GM21529 (cell line): ENCODE results near the gene TCF19.

Experiments
- ATAC-seq: cut with Tn5 transposase; IDR thresholded peaks from one replicate; pipeline ENCODE4 v1.9.1; 2021; ENCODE audit not compliant: unreplicated experiment

TCF19 gene, protein sequence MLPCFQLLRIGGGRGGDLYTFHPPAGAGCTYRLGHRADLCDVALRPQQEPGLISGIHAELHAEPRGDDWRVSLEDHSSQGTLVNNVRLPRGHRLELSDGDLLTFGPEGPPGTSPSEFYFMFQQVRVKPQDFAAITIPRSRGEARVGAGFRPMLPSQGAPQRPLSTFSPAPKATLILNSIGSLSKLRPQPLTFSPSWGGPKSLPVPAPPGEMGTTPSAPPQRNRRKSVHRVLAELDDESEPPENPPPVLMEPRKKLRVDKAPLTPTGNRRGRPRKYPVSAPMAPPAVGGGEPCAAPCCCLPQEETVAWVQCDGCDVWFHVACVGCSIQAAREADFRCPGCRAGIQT

DNA sequence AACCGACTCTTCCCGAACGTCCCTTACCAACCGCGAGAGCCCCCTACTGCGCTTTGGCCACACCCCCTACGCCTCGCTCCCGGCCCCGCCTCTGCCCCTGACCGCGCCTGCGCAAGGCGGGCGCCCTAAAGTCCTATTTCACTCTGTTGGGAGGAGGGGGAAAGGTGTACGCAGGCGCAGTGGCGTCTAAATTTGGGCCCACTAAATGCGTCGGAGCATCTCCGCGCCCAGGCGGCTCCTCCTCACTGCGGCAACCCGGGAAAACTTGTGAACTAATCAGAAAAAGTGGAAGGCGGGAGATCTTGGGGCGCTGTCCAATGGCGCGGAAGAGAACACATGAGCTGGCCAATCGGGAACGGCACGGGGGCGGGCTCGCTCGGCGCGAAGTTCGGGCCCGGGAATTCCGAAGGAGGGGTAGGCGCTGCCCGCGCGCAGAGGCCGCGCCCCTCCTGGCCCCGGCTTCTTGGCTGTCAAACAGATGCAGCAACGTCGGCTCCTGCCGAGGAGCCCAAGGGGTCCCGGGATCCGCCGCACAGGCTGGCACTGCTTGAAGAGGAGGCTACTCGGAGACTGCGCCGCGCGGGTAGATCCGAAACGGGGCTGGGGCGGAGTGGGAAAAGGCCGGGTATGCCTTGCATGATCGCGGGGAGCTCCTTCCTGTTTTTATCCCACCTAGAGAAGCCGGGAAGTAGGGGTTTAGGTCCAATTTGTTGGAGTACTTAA, at the start of gene TCF19:
TSS of gene TCF19 (plus strand) at position 450 of the 723 bp plus-strand sequence. CDS start 881 bp downstream, outside the sequence.
- ATAC-seq = peak; percentile 82

DNA sequence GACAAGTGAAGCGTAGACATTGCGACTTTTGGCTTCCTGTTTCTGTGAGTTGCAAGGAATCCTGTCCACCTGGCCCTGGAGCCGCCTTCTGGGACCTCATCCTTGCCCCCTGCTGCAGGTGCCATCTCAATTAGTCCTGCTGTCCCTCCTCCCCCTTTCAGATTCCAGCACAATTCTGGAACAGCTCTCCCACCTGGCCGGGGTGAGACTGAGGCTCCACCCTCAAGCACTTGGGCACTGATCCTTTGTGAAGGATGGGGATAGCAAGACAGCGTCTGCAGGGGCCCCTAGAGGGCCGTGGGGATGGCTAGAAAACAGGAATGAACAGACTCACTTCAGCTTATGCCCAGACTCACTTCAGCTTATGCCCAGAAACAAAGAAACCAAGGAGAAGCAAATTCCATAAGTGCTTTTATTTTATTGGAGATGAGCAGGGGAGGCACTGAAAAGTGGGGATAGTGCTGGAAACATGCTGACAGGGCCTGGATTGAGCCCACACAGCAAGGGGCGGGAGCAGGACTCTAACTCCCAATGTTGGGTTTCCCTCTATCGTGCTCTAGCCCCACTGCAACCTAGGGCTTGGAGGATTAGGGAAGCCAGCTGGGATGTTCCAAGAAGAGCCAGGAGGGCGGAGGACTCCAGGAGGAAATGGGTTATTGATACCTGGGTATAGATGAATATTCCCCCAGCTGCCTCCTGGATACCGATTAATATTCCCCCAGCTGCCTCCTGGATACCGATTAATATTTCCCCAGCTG, 47.4 kb upstream of the TCF19 start:
- no peak for ATAC-seq

DNA sequence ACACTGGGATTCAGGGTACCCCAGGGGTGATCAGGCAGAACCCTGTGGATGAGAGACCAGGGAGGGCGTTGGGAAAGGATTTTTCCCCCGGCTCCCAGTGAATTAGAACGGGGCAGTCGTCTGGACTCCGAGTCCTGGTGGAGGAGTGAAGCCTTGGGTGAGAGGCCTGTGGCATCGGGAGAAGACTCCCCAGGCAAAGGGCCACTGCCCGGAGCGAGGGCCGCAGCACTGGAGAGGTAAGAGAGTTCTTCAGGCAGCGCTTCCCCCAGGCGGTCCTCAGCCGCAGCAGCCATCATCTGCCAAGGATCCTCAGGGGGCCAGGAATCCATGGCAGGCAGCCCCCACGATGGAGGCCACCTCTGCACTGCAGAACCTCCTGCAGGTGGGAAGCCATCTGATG, 46.7 kb upstream of the TCF19 start:
- no peak for ATAC-seq

DNA sequence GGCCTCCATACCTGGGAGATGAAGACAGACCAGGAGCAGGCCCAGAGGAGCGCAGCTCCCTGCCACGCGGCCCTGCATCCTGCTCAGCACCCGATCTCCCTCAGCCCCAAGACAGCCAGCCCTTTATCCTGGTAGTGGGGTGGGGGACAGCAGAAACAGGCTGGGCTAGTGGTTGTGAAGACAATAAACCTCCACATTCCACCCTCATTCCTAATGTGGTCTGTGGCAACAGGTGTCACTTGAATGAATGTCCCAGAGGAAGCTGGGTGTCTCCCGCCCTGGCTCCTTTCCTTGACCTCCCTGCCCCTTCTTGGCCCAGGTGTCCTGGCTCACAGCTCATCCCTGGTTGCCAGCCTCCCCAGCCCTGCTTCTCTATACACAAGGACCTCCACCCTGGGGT, 45.9 kb upstream of the TCF19 start, which contains the start of gene C6orf15:
TSS of gene C6orf15 (minus strand) at position 98 of the 400 bp plus-strand sequence. CDS start at position 78, 20 bp downstream.
- ATAC-seq = no peak

DNA sequence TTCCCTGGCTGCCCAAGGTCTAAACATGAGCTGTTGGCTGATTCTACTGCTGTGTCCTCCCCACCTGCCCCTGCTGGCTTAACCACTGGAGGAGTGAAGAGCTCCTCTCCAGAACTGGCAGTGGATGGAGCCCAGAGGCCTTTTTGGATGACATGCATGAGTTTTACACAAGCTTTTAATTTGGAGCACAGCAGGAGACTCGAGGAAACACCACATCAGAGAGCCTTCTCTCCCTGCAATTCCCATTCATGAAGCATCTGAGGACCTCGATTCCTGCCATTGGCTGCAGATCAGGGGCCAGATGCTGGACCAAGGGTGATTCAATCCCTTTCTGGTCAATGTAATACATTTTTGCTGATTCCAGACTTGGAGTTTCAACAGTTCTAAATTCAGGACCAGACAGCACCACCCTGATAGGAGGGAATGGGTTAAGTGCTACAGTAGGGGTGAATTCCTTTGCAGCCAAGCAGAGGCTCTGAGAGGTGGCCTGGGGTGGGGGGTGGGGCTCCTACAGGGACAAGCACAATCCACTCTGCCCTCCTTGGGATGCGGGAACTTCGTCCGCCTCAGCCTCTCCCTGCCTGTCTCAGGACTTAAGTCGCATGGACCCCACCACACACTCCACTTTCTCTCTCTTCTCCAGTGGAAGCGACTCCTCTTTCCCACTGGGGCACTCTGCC, 44.4 kb upstream of the TCF19 start:
- ATAC-seq = no peak

DNA sequence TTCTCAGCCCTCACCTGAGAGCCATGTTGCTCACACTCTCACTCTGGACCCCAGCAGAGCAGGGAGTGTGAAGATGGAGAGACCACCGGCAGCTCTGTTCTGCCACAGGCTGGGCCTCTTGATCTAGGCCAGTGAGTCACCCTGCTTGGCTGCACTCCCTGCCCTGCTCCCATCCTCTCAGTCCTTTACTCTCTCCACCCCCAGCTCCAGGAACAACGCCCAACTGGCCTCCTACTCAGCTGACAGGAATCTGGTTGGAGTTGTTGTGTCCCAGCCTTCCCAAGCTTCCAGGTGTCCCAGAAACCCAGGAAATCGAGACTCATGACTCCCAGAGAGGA, 43.9 kb upstream of the TCF19 start, which contains the start of gene PSORS1C1:
TSS of gene PSORS1C1 (plus strand) at position 260 of the 338 bp plus-strand sequence. CDS start 14,833 bp downstream, outside the sequence.
- no peak for ATAC-seq

DNA sequence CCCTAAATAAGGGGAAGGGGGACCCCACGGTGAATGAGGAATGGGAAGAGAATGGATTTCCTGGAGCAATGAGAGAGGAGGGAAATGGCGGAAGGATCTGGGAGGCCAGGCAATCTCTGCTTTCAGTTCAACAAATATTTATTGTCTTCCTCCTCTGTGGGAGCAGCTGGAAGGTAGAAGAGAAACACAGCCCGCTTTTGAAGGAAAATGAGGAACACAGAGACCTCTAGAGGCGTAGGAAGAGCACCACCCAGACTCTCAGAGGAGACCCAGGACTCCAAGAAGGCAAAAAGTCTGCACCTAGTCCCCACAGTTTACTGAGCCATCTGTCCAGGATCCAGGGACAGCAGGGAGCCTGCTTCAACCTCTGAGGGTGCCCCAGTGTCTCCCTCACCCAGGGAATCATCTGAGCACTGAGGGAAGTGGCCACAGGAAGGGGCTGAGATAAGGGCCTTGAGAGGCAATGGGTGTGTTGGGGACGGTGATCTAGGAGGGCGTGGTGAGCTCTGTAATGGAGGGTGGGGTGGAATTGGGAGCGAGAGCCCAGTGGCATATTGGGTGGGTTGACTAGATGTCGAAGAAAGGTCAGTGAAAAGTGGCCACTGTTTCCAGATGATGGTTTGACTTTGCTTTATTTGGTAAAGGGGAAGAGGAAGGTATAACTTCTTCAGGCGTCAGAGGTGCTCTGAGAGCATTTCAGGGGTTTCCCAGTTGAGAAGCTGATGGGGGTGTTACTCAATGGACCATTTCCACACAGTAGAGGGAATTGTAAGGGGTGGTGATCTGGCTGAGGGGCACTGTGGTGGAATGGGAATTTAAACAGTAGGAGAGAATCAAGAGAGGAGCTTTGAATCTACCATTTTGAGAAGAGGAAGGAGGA, 43.2 kb upstream of the TCF19 start:
- ATAC-seq = no peak

DNA sequence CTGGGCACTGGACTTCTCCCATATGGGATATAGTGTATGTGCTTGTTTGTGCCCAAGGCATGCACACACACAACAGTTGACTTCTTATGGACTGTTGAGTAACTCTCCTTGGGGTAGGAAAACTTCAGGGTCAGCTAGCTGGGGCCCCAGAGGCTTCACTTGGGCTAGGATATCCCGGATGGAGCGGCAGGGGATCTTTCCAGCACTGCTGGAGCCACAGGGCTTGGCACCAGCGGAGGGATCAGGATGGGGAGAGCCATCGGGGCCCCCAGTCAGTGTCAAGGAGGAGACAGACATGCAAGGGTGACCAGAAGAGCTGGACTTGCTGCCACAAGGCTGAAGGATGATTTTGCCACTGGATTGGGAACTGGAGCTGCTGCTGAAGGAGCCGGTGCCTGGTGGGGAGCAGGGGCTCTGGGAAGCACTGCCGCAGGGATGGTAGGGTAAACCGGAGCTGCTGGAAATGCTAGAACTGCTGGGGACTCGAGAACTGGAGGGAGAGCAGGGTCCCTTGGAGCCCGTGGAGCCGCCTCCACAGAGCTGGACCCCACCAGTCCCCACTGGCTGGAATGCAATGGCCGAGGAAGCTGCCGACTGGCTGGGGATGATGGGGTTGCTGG, 42.3 kb upstream of the TCF19 start:
- no peak for ATAC-seq

DNA sequence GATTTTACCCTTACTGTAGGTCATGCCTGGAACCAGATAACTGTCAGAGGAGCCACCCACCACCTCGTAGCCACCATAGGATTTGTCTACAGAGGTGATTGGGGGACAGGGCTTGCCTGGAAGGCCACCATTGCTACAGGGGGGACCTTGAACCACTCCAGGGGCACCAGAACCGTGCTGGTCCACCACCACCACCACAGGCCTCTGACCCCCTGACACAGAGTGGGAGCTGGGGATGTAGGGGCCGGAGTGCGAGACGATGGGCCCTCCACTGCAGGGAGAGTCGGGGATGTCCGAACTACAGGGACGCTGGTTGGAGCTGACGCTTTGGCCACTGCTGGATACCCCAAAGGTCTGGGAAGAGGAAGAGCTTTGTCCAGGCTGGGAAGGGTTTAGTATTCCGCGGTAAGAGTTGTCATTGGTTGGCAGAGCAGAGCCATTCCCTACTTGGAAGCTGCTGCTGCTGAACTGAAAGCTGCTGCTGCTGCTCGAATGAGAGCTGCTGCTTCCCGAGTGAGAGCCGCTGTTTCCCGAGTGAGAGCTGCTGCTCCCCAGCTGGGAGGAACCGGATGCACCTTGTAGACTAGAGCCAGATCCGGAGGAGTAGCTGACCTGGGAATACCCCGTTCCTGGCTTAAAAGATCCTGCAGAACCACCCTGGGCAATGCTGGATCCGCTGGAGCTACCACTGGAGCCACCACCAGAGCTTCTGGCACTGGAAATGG, 41.6 kb upstream of the TCF19 start:
- no peak for ATAC-seq

DNA sequence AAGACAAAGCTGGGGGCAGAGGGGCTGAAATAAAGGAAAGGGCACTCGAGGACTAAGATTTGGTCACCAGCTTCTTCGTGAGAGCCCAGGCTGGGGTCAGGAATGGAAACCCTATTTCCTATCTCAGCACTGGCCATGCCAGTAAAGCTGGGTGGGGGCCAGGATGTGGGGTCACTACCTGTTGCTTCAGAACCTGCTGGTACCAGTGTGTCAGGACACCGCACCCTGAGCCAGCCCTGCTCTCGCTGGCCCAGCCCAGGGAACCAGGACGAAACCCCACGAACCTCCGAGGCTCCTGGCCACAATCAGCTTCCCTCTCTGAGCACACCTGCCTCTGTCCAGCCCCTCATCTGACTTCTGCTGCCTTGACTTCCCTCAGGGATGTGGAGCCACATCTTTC, 40.2 kb upstream of the TCF19 start:
- no peak for ATAC-seq

DNA sequence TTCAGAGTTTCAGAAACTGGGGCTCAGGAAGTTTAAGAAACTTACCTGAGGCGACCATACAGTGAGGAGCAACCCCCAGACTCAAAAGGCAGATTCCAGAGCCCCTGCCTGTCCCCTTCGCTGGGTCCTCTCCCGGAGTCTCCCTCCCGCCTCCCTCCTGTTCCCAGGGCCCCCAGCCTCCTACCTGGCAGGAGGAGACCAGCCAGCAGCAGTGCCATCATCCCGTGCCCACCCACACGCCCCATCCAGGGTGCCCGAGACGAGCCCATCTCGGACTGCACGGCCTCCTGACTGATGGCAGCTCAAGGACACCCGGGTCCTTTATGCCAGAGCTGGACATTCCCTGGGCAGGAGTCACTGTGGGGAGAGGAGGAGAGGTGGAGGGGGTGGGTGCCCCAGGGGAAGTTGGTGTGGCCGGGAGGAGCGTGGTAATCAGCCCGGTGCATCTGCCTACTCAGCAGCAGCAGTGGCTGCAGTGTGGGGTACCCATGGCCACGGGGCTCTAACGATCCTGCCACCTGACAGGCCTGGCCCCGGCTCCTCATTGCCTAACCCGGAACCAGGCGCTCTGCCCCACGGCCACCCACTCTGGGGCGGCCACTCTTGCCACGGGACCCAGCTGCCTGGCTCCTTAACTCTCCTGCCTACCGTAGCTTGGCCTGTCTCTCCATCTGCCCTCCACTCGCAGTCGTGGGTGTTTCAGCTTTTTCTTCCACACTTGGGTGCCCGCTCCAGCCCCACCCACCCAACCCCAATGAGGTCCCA, 38.1 kb upstream of the TCF19 start, which contains the start of gene CDSN:
TSS of gene CDSN (minus strand) at position 296 of the 765 bp plus-strand sequence. CDS start at position 269, 27 bp downstream.
- ATAC-seq = no peak

DNA sequence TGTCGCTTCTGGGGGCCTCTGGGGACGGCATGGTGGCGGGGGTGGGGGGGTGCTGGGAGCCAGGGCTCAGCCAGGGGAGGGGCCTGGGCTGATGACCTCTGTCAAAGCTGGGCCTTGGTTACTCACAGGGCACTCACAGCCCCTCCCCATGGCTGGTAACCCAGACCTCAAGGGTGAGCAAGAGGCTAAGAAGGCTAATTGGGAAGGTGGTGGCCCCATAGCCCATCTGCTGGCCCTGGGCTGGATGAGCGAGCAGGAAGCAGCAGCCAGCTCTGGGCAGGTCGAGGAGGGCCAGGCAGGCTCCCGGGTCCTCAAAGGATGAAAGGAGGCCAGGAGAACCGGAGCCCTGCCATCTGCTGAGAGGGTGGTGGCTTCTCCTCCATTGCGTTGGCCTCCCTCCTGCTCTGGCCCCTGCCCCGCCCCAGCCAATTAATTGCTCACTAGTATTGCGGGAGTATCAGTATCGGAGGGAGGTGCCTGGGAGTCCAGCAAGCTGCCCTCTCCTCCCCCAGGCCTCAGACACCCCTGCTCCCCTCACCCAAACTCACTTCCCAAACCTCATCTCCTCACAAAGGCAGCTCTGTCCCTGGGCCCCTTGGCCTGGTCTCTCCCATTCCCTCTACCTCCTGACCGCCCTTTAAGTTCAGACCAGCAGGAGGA, 37.1 kb upstream of the TCF19 start:
- no peak for ATAC-seq

DNA sequence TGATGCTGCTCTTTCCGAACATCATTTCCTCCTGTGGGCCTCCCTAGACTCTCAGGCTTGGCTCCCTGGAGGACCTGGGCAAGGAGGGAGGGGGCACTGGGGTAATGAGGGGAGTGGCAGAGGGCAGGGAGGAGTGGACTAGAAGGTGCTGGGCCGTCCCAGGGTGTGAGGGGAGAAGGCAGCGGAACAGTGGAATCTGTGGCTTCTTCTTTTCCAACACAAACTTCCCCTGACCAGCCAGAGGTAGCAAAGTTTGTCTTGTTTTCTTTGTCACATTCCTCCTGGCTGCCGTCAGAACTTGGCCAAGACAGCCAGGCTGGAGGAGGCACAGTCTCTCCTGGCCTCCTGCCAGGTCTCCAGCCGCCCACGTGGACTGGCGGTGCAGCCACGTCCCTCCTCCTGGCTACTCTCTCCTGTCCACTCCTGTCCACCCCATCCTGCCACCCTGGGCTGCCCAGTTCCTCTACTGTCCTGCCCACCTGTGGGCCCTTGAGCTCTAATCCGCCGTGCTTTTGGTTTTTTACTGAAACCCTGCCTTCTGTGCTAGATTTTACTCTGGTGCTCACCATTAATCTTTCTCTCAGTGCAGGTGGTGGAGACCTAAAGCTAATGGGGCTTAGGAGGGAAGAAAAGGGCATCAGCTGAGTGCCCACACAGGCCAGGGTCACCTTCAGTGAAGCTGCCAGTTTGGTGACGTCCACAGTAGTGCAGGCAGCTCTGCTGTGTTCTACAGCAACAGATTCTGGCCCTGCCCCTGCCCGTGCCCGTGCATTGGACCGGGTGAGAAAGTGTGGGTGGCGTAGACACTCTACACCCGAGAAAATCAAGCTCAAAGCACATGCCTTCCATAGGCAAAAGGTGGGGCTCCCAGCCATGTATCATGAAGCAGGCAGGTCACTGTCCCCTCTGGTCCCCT, 35.3 kb upstream of the TCF19 start:
- no peak for ATAC-seq

DNA sequence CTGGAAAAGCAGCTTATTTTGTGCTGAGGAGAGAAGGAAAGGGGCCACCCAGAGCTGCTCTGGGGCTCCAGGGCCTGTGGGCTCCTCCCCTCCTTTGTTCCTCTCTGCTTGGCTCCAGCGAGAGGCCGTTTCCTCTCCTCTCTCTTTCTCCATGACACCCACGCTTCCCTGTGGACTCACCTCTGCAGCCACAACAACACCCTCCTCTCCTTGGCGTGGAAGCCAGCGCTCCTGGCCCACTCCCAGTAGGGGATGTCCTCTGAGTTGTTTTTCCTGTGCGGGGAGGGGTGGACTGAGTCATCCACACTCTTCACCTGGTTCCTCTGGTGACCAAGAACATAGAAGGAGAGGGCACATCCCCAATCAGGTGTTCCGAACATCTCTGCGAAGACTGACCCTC, 33.2 kb upstream of the TCF19 start:
- no peak for ATAC-seq

DNA sequence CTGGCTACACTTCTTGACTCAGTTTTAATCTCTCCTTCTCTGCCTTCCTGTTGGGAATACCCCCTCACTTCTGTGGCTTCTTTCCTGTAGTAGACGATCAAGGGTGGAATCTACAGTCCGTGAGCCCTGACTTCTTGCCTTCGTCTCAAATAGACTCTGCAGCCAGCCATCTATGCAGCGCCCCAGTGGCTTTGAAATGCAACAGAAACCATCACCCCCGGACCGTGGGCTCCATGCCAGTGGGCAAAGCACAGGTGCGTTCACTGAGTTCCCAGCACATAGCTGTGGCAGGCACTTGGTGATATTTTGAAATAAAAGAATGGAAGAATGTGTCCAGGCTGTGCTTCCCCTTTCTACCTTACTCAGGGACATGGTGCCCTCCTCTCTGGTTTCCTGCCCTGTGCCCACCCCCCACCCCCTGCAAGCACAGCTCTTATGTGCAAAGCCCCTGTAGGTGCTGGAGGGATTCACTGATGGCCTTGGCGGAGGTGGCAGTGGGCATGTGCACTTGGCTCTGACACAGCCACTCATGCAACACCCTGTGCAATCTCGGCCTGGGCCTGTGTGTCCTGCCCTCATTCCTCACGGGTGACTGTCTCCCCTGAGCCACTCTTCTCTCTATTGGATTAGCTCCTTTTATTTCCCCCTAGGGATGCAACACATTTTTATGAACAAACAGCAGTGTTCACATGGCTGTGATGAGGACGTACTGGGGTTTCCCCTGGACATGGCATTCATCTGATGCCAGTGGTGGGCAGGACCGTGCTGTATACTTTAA, 32.6 kb upstream of the TCF19 start:
- no peak for ATAC-seq
